Duodenal mucosa (tissue), 2 donors: ENCODE data around the gene SERAC1.
"Not testable (repeated sequence)": the region's sequence is repeated elsewhere in the genome, so short reads cannot be mapped to it uniquely, and the experiment has no call there.

ENCODE experiments used
- H3K27ac ChIP-seq: one replicate; pipeline ENCODE4 v1.7.0; 2013; ENCODE audit warnings: low read depth, low read length
- H3K27me3 ChIP-seq, 2 donors: one replicate each; pipeline ENCODE4 v1.7.0; 2013; ENCODE audit warnings: low read length in 2 of 2, control low read depth in 1 of 2; ENCODE audit not compliant: insufficient read depth in 2 of 2, control insufficient read depth in 1 of 2
- H3K36me3 ChIP-seq, 2 donors: one replicate each; pipeline ENCODE4 v1.7.0; 2013; ENCODE audit warnings: low read length in 2 of 2, control low read depth in 1 of 2; ENCODE audit not compliant: insufficient read depth in 2 of 2, control insufficient read depth in 1 of 2
- H3K4me1 ChIP-seq, 2 donors: one replicate each; pipeline ENCODE4 v1.7.0; 2013; ENCODE audit warnings: low read length in 2 of 2, control low read depth in 1 of 2; ENCODE audit not compliant: insufficient read depth in 2 of 2, control insufficient read depth in 1 of 2
- H3K4me3 ChIP-seq, 2 donors: one replicate each; pipeline ENCODE4 v1.7.0; 2013; ENCODE audit warnings: low read length in 2 of 2, low read depth in 1 of 2
- H3K9ac ChIP-seq, 2 donors: one replicate each; pipeline ENCODE4 v1.7.0; 2013; ENCODE audit warnings: low read length in 2 of 2, low read depth in 1 of 2
- H3K9me3 ChIP-seq, 2 donors: one replicate each; pipeline ENCODE4 v1.7.0; 2013; ENCODE audit warnings: low read length in 2 of 2, control low read depth in 1 of 2; ENCODE audit not compliant: control insufficient read depth in 1 of 2

Gene SERAC1

DNA sequence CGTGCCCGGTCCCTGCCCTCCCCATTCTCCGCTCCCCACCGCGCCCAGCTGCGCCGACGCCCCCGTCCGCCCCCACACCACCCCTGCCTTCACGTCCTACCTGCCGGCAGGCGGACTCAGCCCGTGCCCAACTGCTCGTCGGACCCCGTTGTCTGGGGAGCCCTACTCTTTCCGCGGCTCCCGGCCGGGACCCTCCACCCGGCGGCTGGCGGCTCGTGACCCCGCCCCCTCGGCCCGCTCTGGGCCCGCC, at the start of gene SERAC1:
SERAC1 (minus strand) TSS at position 223 of the 250 bp plus-strand sequence. CDS start 9,899 bp downstream, outside the sequence.
- peak within 1 kb of the TSS; percentile 83 to 95 for H3K9ac ChIP-seq
- no peaks in the 10 kb centered on the region for H3K36me3 ChIP-seq
- H3K27ac ChIP-seq, result peak within 1 kb of the TSS; percentile 85
- H3K4me1 ChIP-seq, result no peaks in the 10 kb centered on the region
- H3K4me3 ChIP-seq, result peak within 1 kb of the TSS; percentile 94 to 97
- H3K9me3 ChIP-seq, result no peaks in the 10 kb centered on the region
- no peaks in the 10 kb centered on the region for H3K27me3 ChIP-seq

DNA sequence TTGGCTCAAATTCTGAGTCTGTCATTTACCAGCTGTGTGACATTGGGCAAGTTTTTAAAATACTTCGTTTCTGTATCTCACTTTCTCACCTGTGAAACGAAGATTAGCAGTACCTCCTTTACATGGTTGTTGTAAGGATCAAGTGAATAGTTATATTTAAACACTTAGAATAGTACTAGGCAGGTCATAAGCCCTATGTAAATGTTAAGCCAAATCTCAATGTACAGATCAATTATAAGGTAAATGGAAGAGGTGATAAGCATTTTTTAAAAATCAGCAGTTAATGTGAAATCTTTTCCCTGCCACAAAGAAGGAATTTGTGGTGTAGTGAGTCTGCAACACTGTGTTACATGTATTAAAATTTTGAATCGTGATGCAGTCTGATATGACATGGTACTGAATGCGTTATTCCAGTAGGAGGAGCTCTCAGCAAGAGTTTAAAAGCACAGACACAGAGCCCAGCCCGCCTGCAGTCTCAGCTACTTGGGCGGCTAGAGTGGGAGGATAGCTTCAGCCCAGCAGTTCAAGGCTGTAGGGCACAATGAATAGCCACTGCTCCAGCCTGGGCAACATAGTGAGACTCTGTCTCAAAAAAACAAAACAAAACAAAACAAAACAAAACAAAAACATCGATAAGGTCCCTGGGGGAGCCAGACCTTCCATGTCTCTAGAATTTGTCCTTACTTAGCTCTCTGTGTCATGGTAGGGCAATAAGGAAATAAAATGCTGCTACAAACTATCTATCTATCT, 46.0 kb upstream of the SERAC1 start:
- H3K36me3 ChIP-seq, result no peaks in the 10 kb centered on the region
- H3K27me3 ChIP-seq, result no peaks in the 10 kb centered on the region
- H3K4me3 ChIP-seq, result no peak overlapping the region
- no peaks in the 10 kb centered on the region for H3K4me1 ChIP-seq
- H3K27ac ChIP-seq, result no peak overlapping the region
- H3K9me3 ChIP-seq, result no peaks in the 10 kb centered on the region
- no peak overlapping the region for H3K9ac ChIP-seq

DNA sequence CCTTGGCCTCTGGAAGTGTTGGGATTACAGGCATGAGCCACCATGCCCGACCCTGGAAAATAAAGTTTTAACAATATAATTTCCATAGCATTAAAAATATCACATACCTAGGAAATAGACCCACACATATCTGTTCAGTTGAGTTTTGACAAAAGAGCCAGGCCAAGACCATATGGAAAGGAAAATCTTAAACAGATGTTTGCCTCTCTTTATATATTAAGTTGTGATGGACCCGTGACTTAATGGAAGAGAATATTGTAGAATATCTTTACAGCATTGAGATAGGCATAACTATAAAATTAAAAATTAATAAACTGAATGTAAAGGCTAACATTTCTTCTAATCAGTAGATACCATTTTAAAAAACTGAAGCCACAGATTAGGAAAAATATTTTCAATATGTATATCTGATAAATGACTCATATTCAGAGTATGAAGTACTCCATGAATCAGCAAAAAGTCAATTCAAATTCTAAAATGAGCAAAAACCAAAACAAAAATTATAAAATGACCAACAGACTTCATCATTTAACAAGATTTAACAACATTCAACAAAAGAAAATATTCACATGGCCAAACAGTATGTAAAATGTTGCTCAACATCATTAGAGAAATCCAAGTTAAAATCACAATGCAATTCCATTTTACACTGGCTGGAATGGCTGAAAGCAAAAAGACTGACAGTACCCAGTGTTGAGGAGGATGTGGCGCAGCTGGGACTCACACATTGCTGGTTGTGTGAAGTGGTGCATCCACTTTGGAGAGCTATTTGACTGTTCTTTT, 43.4 kb upstream of the SERAC1 start:
- Histone ChIP-seq H3K4me1 (no peaks in the 10 kb centered on the region), H3K36me3 (no peaks in the 10 kb centered on the region), H3K27me3 (no peaks in the 10 kb centered on the region), H3K4me3 (no peak overlapping the region), H3K27ac (no peak overlapping the region), H3K9me3 (no peaks in the 10 kb centered on the region), H3K9ac (no peak overlapping the region)

DNA sequence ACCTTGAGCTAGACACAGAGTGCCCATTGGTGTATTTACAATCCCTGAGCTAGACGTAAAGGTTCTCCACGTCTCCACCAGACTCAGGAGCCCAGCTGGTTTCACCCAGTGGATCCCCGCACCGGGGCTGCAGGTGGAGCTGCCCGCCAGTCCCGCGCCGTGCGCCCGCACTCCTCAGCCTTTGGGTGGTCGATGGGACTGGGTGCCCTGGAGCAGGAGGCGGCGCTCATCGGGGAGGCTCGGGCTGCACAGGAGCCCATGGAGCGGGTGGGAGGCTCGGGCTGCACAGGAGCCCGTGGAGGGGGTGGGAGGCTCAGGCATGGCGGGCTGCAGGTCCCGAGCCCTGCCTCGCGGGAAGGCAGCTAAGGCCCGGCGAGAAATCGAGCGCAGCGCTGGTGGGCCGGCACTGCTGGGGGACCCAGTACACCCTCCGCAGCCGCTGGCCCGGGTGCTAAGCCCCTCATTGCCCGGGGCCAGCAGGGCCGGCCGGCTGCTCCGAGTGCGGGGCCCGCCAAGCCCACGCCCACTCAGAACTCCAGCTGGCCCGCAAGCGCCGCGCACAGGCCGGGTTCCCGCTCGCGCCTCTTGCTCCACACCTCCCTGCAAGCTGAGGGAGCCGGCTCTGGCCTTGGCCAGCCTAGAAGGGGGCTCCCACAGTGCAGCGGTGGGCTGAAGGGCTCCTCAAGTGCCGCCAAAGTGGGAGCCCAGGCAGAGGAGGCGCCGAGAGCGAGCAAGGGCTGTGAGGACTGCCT, 41.7 kb upstream of the SERAC1 start:
- H3K27ac ChIP-seq, H3K27me3 ChIP-seq, H3K9ac ChIP-seq, H3K4me3 ChIP-seq, H3K9me3 ChIP-seq, H3K36me3 ChIP-seq, H3K4me1 ChIP-seq: not testable (repeated sequence)

DNA sequence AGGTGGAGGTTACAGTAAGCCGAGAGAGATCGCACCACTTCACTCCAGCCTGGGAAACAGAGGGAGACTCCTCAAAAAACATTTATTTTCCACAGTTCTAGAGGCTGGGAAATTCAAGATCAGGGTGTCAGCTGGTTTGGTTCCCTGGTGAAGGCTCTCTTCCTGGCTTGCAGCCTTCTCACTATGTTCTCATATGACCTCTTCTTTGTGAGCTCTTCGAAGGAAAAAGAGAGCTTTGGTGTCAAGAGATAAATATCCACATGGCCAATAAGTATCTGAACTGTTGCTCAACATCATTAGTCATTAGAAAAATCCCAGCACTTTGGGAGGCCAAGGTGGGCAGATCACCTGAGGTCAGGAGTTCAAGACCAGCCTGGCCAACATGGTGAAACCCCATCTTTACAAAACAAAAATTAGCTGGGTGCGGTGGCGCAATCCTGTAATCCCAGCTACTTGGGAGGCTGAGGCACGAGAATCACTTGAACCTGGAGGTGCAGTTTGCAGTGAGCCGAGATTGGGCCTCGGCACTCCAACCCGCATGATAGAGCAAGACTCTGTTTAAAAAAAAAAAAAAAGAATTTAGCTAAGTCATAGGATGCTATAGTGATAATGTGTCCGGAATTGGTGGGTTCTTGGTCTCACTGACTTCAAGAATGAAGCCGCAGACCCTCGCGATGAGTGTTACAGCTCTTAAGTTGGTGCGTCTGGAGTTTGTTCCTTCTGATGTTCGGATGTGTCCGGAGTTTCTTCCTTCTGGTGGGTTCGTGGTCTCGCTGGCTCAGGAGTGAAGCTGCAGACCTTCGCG, 40.4 kb upstream of the SERAC1 start:
- H3K4me3 ChIP-seq, H3K27me3 ChIP-seq, H3K9me3 ChIP-seq, H3K36me3 ChIP-seq, H3K4me1 ChIP-seq, H3K9ac ChIP-seq, H3K27ac ChIP-seq: not testable (repeated sequence)

DNA sequence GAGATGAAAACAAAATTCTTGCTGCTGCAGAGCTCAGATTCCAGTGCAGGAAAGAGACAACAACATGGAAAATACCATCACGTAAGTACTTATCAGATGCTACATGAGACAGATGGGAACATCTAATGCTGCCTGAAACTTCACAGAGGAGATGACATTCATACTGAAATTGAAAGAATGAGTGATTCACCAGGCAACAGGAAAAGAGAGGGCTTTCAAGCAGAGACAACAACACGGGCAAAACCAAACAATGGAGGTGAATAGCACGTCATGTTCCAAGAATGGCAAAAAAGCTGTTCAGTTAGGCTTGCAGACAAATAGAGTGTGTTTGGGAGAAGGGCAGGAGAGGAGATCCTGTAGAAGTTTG, 39.3 kb upstream of the SERAC1 start:
- no peaks in the 10 kb centered on the region for H3K9me3 ChIP-seq
- no peak overlapping the region for H3K9ac ChIP-seq
- H3K36me3 ChIP-seq, result no peaks in the 10 kb centered on the region
- H3K4me1 ChIP-seq, result no peaks in the 10 kb centered on the region
- H3K27ac ChIP-seq, result no peak overlapping the region
- no peaks in the 10 kb centered on the region for H3K27me3 ChIP-seq
- no peak overlapping the region for H3K4me3 ChIP-seq

DNA sequence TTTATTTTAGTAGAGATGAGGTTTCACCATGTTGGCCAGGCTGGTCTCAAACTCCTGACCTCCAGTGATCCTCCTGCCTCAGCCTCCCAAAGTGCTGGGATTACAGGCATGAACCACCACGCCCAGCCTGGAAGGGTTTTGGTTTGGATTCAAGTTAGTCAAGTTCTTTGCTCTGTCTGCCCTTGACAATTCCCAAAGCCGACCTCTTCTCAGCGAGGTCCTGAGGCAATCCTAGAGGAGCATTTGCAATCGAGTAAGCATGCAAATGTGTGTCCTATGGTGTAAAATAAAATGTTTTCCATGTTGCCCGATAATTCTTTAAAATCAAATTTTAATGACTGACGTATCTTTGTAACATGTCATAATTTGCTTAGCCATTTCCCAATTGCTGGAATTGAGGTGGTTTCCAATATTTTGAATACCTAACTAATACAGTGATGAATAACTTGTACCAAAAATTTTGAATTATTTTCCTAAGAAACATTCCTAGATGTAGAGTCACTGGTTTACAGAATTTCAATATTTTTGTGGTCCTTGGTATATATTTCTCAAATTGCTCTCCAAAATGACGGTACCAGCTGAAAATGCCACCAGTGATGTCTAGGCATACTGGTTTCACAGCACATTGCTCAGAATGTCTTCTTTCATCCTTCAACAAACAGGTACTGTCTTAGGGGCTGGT, 38.8 kb upstream of the SERAC1 start:
- H3K36me3 ChIP-seq, result no peaks in the 10 kb centered on the region
- no peak overlapping the region for H3K9ac ChIP-seq
- H3K27me3 ChIP-seq, result no peaks in the 10 kb centered on the region
- H3K27ac ChIP-seq, result no peak overlapping the region
- no peak overlapping the region for H3K4me3 ChIP-seq
- H3K9me3 ChIP-seq, result no peaks in the 10 kb centered on the region
- H3K4me1 ChIP-seq, result no peaks in the 10 kb centered on the region

DNA sequence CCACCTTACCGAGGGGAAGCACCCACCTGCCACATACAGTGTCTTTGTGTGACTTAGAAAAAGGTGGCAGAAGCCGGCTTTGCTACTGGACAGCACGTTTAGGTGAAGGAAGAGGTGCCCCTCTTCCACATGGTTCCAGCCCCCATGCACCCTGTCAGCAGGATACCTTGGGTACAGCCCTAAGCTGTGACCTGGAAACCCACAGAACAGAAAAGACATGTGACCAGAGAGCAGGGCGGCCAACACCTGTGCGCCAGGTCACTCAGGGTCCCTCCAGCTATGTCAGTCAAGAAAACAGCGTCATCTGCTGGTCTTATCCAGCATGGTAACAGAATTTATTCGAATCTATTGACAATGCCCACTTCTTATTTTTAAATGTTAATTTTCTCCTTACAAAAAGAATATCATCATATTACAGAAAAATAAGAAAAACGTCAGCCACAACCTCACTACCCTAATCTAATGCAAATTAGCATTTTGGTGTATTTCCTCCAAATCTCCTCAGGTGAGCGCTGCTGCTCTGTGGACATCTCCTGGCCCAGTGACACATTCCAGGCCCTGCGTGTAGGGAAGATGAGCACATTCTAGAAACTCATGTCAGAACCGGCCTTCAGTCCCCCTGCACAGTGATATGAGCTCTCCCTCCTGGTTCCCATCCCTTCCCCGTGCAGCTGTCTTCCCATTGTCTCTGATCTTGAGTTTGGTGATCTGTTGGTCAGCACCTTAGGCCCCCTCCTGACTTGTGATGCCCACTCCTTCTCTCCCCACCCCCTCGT, 37.3 kb upstream of the SERAC1 start:
- Histone ChIP-seq H3K4me1 (no peaks in the 10 kb centered on the region), H3K27ac (no peak overlapping the region), H3K27me3 (no peaks in the 10 kb centered on the region), H3K4me3 (no peak overlapping the region), H3K9ac (no peak overlapping the region), H3K9me3 (no peaks in the 10 kb centered on the region), H3K36me3 (no peaks in the 10 kb centered on the region)

DNA sequence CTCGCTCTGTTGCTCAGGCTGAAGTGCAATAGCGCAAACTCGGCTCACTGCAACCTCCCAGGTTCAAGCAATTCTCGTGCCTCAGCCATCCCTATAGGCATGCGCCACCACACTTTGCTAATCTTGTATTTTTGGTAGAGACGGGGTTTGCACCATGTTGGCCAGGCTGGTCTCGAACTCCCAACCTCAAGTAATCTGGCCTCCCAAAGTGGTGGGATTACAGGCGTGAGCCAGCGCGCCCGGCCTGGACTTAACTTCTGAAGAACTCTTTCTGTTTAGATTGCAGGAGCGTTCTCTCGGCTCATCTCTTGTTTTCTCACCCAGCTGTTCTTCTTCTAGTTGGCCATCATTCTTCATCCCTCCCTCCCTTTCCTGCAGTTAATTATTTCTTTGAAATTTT, 30.4 kb upstream of the SERAC1 start:
- Histone ChIP-seq H3K9ac (no peak overlapping the region), H3K4me3 (no peak overlapping the region), H3K36me3 (no peaks in the 10 kb centered on the region), H3K27me3 (no peaks in the 10 kb centered on the region), H3K4me1 (no peaks in the 10 kb centered on the region), H3K9me3 (no peaks in the 10 kb centered on the region), H3K27ac (no peak overlapping the region)
